PFSK-1 (cell line): ENCODE data around the gene FAF2.

Experiments used
- FOXP2 ChIP-seq: optimal IDR thresholded peaks from 2 replicates; pipeline ENCODE3; 2011; ENCODE audit warnings: borderline replicate concordance, control low read depth, inconsistent platforms; ENCODE audit not compliant: insufficient read depth; ENCODE audit errors: extremely low read length, extremely low read depth
- POLR2AphosphoS5 ChIP-seq: IDR thresholded peaks from 2 replicates; pipeline ENCODE4 v1.6.1; 2012; ENCODE audit warnings: low read depth, mild to moderate bottlenecking, control low read depth, low read length, moderate library complexity
- REST ChIP-seq, 2 experiments: IDR thresholded peaks; 2 replicates each; pipeline versions ENCODE4 v1.6.1 to v1.8.0; 2011 to 2012; ENCODE audit warnings: low read depth in 2 of 2, low read length in 2 of 2, control low read depth in 1 of 2, inconsistent platforms in 1 of 2, mild to moderate bottlenecking in 1 of 2, moderate library complexity in 1 of 2; ENCODE audit not compliant: insufficient read depth in 1 of 2
- SIN3A ChIP-seq: IDR thresholded peaks from 2 replicates; pipeline ENCODE4 v1.6.1; 2012; ENCODE audit warnings: mild to moderate bottlenecking, low read length, moderate library complexity, borderline replicate concordance; ENCODE audit not compliant: insufficient read depth
- TAF1 ChIP-seq: IDR thresholded peaks from 2 replicates; pipeline ENCODE4 v1.6.1; 2012; ENCODE audit warnings: low read length, control low read depth, borderline replicate concordance; ENCODE audit not compliant: insufficient read depth

FAF2 gene

DNA sequence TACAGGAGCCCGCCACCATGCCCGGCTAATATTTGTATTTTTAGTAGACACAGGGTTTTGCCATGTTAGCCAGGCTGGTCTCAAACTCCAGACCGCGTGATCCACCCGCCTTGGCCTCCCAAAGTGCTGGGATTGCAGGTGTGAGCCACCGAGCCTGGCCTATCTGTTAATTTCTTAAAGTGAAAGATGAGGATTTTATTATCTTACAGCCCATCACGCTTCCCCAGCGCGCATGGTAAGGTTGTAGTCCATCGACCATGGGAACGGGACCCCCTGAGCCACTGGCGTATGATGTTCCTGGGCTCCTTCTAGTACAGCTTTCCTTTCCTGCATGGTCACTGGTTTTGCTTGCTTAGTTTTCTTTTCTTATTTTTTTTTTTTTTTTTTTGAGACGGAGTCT is 109.7 kb downstream of the FAF2 start:
- TF ChIP-seq SIN3A (no peak), FOXP2 (no peak), REST (IDR thresholded peaks at IDR 0.05; ENCODE audit: insufficient read depth in 1 of 2, low read depth in 2 of 2, low read length in 2 of 2) (no peak), POLR2AphosphoS5 (no peak), TAF1 (no peak)
